HEK293T (cell line): ENCODE measurements around the gene PERM1.
"Not testable (repeated sequence)": the region's sequence is repeated elsewhere in the genome, so short reads cannot be mapped to it uniquely, and the experiment has no call there.

Experiments
- CTCF ChIA-PET: fragments of 350-600 bp; formaldehyde crosslinking; extraction: SDS; loops from one replicate; lab custom pipeline; 2021; ENCODE audit warnings: antibody characterized with exemption, inconsistent platforms; lab: Yijun Ruan, JAX
- POLR2A ChIA-PET: fragments of 350-600 bp; formaldehyde crosslinking; extraction: SDS; loops from one replicate; lab custom pipeline; 2020; ENCODE audit warnings: antibody characterized with exemption, inconsistent platforms; lab: Yijun Ruan, JAX
- DNase-seq: peaks from one replicate; pipeline ENCODE4 v3.0.0; 2012; ENCODE audit warnings: mixed read lengths; ENCODE audit errors: extremely low spot score
- ARNT ChIP-seq: fragments of 450-650 bp; IDR thresholded peaks from 2 replicates; pipeline ENCODE4 v1.6.1; 2017; ENCODE audit warnings: mild to moderate bottlenecking
- BHLHE40 ChIP-seq: fragments of 450-650 bp; IDR thresholded peaks from 2 replicates; pipeline ENCODE4 v1.6.1; 2016; ENCODE audit warnings: mild to moderate bottlenecking, moderate library complexity, borderline replicate concordance
- CTBP1 ChIP-seq: fragments of 450-650 bp; IDR thresholded peaks from 2 replicates; pipeline ENCODE4 v1.6.1; 2016; ENCODE audit warnings: borderline replicate concordance
- ELF4 ChIP-seq: fragments of 450-650 bp; IDR thresholded peaks from 2 replicates; pipeline ENCODE4 v1.6.1; 2017; ENCODE audit warnings: antibody characterized with exemption
- FOXA1 ChIP-seq: fragments of 450-650 bp; IDR thresholded peaks from 2 replicates; pipeline ENCODE4 v1.6.1; 2016; ENCODE audit warnings: mild to moderate bottlenecking
- FOXK2 ChIP-seq: fragments of 450-650 bp; IDR thresholded peaks from 2 replicates; pipeline ENCODE4 v1.6.1; 2016; ENCODE audit warnings: mild to moderate bottlenecking
- FOXM1 ChIP-seq: fragments of 450-650 bp; IDR thresholded peaks from 2 replicates; pipeline ENCODE4 v1.6.1; 2017; ENCODE audit warnings: mild to moderate bottlenecking, borderline replicate concordance
- HDGF ChIP-seq: fragments of 450-650 bp; IDR thresholded peaks from 2 replicates; pipeline ENCODE4 v1.6.1; 2017; ENCODE audit warnings: antibody characterized with exemption, borderline replicate concordance
- L3MBTL2 ChIP-seq: fragments of 450-650 bp; conservative IDR thresholded peaks from 2 replicates; pipeline ENCODE4 v1.6.1; 2016; ENCODE audit warnings: mild to moderate bottlenecking
- LEF1 ChIP-seq: fragments of 450-650 bp; IDR thresholded peaks from 2 replicates; pipeline ENCODE4 v1.6.1; 2017; ENCODE audit warnings: mild to moderate bottlenecking, borderline replicate concordance
- NFRKB ChIP-seq: fragments of 450-650 bp; IDR thresholded peaks from 2 replicates; pipeline ENCODE4 v1.6.1; 2016; ENCODE audit warnings: mild to moderate bottlenecking, moderate library complexity
- SP1 ChIP-seq: fragments of 450-650 bp; IDR thresholded peaks from 2 replicates; pipeline ENCODE4 v1.6.1; 2017
- SUZ12 ChIP-seq: fragments of 450-650 bp; IDR thresholded peaks from 2 replicates; pipeline ENCODE4 v1.6.1; 2016; ENCODE audit warnings: mild to moderate bottlenecking
- TARDBP ChIP-seq: fragments of 450-650 bp; IDR thresholded peaks from 2 replicates; pipeline ENCODE4 v1.6.1; 2016
- ZNF384 ChIP-seq: fragments of 450-650 bp; IDR thresholded peaks from 2 replicates; pipeline ENCODE4 v1.6.1; 2016
- TF ChIP-seq, protein P1 (sequence below): fragments of 450-650 bp; IDR thresholded peaks from 2 replicates; pipeline ENCODE4 v1.6.1; 2016

The PERM1 gene

DNA sequence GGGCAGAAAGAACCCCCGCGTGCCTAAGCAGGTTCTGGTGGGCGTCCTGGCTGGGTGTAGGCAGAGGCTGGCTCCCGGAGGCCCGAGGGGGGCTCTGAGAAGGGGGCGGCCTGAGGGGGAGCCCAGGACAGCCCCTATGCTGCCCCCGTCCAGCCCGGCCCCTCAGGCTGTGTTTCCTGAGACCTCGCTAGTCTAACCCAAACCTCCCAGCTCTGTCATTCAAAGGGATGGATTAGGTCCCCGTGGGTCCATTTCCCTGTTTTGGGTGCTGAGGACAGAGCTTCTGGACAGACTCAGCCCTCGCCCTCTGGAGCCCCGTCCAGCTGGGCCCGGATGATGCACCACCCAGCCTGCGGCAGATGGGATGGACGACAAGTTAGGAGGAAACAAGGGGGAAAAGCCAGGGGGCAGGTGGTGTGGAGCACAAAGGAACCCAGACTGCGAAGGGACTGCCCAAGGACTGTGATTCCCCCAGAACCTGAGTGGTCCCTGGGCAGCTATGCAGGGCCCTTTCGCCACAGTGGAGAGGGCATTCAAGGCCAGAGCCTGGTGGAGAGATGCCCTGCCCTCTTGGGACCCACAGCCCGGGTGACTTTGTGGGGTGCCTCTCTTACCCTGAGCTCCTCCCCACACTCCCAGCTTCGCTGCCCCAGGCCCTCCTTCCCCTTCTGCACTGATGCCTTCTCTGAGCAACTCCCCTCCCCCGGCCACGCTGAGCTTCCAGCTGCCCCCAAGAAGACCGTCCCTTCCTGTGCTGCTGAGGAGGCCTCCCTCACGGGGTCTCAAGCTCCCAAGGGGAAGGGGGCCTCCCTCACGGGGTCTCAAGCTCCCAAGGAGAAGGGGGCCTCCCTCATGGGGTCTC lies 15.2 kb upstream of the PERM1 start:
- no peak for TF ChIP-seq SUZ12
- TF ChIP-seq FOXM1, result no peak
- TF ChIP-seq ELF4, result no peak
- no peak for TF ChIP-seq ZNF384
- TF ChIP-seq LEF1, result no peak
- no peak for TF ChIP-seq CTBP1
- no peak for TF ChIP-seq TARDBP
- no peak for TF ChIP-seq NFRKB
- TF ChIP-seq, protein P1, sequence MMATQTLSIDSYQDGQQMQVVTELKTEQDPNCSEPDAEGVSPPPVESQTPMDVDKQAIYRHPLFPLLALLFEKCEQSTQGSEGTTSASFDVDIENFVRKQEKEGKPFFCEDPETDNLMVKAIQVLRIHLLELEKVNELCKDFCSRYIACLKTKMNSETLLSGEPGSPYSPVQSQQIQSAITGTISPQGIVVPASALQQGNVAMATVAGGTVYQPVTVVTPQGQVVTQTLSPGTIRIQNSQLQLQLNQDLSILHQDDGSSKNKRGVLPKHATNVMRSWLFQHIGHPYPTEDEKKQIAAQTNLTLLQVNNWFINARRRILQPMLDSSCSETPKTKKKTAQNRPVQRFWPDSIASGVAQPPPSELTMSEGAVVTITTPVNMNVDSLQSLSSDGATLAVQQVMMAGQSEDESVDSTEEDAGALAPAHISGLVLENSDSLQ, result no peak
- TF ChIP-seq FOXK2, result no peak
- no peak for TF ChIP-seq HDGF
- no peak for TF ChIP-seq ARNT
- TF ChIP-seq BHLHE40, result no peak
- TF ChIP-seq L3MBTL2, result no peak
- TF ChIP-seq FOXA1, result no peak
- DNase-seq, result no peak
- ChIA-PET POLR2A (interaction anchor here (0.9 to 2.5 kb wide), 8 partner anchors 14 to 83 kb away, joined by 3 to 14 read pairs (median 5); partner anchors contain the start of genes AGRN and PERM1), CTCF (interaction anchor here (1.5 kb wide), 1 partner anchor 13 kb away, joined by 6 read pairs; no protein-coding TSS in a partner anchor)

DNA sequence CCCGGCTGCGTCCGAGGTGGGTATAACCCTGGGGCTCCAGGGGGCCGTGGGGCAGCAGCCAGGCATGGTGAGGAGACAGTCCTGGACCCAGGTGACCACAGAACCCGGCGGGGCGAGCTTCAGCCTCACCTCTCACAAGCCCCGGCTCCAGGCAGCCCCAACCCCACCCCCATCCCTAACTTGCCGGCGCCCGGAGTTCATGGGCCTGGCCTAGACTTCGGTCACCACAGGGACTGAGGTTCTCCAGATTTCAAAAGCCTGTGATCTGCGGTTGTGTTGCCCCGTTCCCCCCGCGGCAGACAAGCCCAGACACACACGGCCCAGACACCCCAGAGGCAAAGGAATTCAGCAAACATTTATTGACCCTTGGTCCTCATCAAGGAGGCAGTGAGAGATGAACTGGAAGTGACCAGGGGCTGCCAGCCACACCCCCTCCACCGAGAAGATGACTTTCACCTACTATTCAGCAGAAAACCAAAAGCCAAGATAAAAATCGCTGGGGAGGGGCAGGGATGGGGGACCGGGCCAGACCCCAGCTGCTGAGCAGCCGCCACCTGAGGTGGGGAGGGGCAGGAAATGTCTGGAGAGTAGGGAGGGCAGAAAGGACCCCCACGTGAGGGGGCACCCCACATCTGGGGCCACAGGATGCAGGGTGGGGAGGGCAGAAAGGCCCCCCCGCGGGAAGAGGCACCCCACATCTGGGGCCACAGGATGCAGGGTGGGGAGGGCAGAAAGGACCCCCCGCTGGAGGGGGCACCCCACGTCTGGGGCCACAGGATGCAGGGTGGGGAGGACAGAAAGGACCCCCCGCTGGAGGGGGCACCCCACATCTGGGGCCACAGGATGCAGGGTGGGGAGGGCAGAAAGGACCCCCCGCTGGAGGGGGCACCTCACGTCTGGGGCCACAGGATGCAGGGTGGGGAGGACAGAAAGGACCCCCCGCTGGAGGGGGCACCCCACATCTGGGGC lies 14.1 kb upstream of the PERM1 start:
- TF ChIP-seq, protein P1, result no peak
- no peak for TF ChIP-seq BHLHE40
- TF ChIP-seq ARNT, result no peak
- TF ChIP-seq SP1, result no peak
- TF ChIP-seq SUZ12, result no peak
- TF ChIP-seq TARDBP, result no peak
- no peak for TF ChIP-seq ZNF384
- TF ChIP-seq FOXK2, result no peak
- no peak for TF ChIP-seq CTBP1
- no peak for TF ChIP-seq HDGF
- TF ChIP-seq L3MBTL2, result no peak
- TF ChIP-seq FOXA1, result no peak
- no peak for DNase-seq
- ChIA-PET CTCF (interaction anchor here (0.7 to 1.5 kb wide), 2 partner anchors 11 to 91 kb away, joined by 4 to 6 read pairs; no protein-coding TSS in a partner anchor), POLR2A (interaction anchor here (1.4 to 1.9 kb wide), 2 partner anchors 23 to 29 kb away, joined by 6 to 7 read pairs; partner anchors contain the start of gene AGRN)

DNA sequence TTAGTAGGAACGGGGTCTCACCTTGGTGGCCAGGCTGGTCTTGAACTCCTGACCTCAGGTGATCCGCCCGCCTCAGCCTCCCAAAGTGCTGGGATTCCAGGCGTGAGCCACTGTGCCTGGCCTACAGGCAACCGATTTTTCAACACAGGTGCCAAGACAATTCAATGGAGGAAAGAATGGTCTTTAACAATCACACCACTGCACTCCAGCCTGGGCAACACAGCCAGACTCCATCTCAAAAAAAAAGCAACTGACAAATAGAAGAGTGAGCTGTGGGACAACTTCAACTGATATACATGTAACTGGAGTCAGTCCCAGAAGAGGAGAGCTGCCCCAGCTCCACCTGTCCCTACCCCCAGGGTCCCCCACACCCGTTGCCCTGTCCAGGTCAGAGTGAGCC lies 12.7 kb upstream of the PERM1 start:
- CTCF ChIA-PET, DNase-seq: not testable (repeated sequence)
- POLR2A ChIA-PET, result interaction anchor here (0.6 to 0.9 kb wide), 3 partner anchors 11 to 90 kb away, joined by 3 to 4 read pairs (median 3); partner anchors contain the start of gene PERM1

- POLR2A ChIA-PET, result interaction anchor here (0.8 kb wide), 1 partner anchor 14 kb away, joined by 3 read pairs; no protein-coding TSS in a partner anchor
- TF ChIP-seq L3MBTL2 (no peak), TARDBP (no peak), ARNT (no peak), SUZ12 (no peak), ELF4 (no peak), FOXK2 (no peak), FOXM1 (no peak), CTBP1 (no peak), LEF1 (no peak), FOXA1 (no peak), HDGF (no peak), NFRKB (no peak)
- TF ChIP-seq, protein P1, result no peak
- no peak for DNase-seq
- CTCF ChIA-PET, result interaction anchor here (0.7 to 1.2 kb wide), 2 partner anchors 9 to 257 kb away, joined by 3 to 4 read pairs; no protein-coding TSS in a partner anchor
These were observed 11.6 kb upstream of the PERM1 start for GRCh38 chr1:993379-993995.

GRCh38 chr1:992362-992761 lies 10.5 kb upstream of the PERM1 start:
- no peak for TF ChIP-seq SUZ12
- ChIA-PET POLR2A (interaction anchor here (0.8 kb wide), 1 partner anchor 13 kb away, joined by 3 read pairs; no protein-coding TSS in a partner anchor), CTCF (interaction anchor here (1.2 to 1.4 kb wide), 2 partner anchors 8 to 9 kb away, joined by 3 to 4 read pairs; no protein-coding TSS in a partner anchor)
- DNase-seq, result no peak
